PFSK-1 (cell line): ENCODE results near the gene CREB3L4.

ENCODE experiments used
- POLR2AphosphoS5 ChIP-seq: IDR thresholded peaks from 2 replicates; pipeline ENCODE4 v1.6.1; 2012; ENCODE audit warnings: low read depth, mild to moderate bottlenecking, control low read depth, low read length, moderate library complexity
- TAF1 ChIP-seq: IDR thresholded peaks from 2 replicates; pipeline ENCODE4 v1.6.1; 2012; ENCODE audit warnings: low read length, control low read depth, borderline replicate concordance; ENCODE audit not compliant: insufficient read depth
- TF ChIP-seq, protein P1 (sequence below), 2 experiments: IDR thresholded peaks; 2 replicates each; pipeline versions ENCODE4 v1.6.1 to v1.8.0; 2011 to 2012; ENCODE audit warnings: low read depth in 2 of 2, low read length in 2 of 2, control low read depth in 1 of 2, inconsistent platforms in 1 of 2, mild to moderate bottlenecking in 1 of 2, moderate library complexity in 1 of 2; ENCODE audit not compliant: insufficient read depth in 1 of 2

GRCh38 chr1:153933955-153934354 is 33.7 kb upstream of the CREB3L4 start:
- TF ChIP-seq POLR2AphosphoS5: no peak
- TF ChIP-seq, protein P1, sequence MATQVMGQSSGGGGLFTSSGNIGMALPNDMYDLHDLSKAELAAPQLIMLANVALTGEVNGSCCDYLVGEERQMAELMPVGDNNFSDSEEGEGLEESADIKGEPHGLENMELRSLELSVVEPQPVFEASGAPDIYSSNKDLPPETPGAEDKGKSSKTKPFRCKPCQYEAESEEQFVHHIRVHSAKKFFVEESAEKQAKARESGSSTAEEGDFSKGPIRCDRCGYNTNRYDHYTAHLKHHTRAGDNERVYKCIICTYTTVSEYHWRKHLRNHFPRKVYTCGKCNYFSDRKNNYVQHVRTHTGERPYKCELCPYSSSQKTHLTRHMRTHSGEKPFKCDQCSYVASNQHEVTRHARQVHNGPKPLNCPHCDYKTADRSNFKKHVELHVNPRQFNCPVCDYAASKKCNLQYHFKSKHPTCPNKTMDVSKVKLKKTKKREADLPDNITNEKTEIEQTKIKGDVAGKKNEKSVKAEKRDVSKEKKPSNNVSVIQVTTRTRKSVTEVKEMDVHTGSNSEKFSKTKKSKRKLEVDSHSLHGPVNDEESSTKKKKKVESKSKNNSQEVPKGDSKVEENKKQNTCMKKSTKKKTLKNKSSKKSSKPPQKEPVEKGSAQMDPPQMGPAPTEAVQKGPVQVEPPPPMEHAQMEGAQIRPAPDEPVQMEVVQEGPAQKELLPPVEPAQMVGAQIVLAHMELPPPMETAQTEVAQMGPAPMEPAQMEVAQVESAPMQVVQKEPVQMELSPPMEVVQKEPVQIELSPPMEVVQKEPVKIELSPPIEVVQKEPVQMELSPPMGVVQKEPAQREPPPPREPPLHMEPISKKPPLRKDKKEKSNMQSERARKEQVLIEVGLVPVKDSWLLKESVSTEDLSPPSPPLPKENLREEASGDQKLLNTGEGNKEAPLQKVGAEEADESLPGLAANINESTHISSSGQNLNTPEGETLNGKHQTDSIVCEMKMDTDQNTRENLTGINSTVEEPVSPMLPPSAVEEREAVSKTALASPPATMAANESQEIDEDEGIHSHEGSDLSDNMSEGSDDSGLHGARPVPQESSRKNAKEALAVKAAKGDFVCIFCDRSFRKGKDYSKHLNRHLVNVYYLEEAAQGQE (IDR thresholded peaks at IDR 0.05; ENCODE audit: insufficient read depth in 1 of 2, low read depth in 2 of 2, low read length in 2 of 2): no peak
- no peak for TF ChIP-seq TAF1
